GM18907 (cell line): Measurements from ENCODE around the gene ASB1.

Source experiments
- ATAC-seq: cut with Tn5 transposase; IDR thresholded peaks from one replicate; pipeline ENCODE4 v1.9.1; 2021; ENCODE audit warnings: mild to moderate bottlenecking, moderate library complexity; ENCODE audit not compliant: unreplicated experiment

Gene ASB1

DNA sequence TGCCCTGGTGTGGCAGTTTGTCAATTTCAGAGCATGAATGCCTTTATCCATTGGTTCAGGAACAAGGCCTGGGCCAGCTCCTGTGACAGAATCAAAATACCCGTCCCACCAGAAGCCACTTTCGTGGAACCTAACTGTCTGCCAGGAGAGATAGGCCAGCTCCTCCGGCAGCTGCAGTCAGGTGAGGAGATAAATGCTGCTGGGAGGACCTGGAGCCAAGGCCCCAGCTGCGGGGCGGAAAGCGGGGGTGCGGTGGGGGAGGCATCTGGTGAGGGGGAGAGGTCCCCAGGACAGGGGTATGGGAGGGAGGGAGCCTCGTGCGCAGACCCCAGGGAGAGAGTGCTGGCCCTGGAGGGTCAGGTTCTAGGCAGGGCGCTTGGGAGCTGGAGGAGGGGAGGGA is 4.4 kb upstream of the ASB1 start:
- ATAC-seq: no peak

DNA sequence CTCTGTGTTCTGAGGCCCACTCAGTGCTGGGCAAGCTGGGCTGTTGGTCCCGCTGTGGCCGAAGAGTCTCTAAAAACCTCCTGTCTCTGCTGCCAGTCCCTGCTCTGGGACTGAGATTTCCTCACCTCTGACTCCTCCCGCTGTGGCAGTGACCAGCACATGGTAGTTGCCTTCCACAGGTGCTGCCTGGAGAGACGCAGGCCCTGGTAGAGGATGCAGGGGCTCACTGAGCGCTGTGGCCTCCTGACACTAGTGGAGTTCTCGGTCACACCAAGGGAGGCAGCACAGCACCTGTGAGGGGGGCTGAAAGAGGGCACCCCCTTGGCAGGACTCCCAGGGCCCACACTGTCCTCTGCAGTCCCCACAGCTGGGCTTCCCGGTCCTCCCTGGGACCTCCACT is 3.8 kb upstream of the ASB1 start:
- ATAC-seq: no peak

DNA sequence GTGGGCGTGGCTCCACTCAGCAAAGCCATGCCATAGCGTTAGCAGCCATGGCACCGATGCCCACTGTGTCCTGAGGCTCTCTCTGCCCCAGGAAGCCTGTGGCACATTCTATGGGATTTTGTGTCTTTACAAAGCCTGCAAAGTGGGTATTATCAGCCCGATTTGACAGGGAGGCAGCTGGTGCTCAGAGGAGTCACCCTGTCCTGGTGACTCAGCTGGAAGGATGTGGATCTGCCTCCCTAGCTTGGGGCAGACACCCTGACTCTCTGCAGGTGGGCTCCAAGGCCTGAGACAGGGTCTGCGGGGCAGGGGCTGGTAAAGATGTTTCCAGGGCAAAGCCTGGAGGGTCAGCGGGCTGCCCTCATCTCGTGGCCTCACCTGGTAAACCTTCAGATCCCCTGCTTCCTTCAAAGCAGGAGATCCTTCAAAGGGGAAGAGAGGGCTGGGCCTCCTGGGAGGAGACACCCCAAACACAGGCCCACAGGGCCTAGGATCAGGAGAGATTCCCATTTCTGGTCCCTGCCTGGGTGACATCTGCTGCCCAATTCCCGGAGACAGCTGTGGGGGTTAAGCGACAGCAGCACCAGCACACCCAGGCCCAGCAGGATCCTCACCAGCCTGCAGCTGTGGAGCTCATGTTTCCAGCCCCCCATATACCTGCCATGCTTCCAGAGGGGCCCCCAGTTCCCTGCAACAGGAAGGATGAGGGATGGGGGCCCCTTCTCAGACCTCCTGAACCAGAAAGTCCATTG is 3.0 kb upstream of the ASB1 start:
- ATAC-seq: no peak

DNA sequence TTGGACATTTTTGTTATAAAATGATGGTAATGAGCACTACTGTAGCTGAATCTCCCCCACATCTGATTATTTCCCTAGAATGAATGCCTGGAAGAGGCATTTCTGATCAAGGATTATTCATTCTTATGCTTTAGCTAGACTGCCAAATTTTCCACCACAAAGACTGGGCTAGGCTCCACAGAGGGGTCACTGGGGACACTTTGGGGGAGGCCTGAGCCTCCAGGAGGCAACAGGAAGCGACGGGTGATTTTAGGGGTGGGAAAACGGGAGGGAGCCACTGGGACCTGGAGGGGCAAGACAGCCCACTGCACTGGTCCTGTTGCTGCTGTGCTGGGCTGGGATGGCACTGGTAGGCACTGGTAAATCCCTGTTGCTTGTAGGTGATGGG is 2.4 kb upstream of the ASB1 start:
- ATAC-seq: no peak

DNA sequence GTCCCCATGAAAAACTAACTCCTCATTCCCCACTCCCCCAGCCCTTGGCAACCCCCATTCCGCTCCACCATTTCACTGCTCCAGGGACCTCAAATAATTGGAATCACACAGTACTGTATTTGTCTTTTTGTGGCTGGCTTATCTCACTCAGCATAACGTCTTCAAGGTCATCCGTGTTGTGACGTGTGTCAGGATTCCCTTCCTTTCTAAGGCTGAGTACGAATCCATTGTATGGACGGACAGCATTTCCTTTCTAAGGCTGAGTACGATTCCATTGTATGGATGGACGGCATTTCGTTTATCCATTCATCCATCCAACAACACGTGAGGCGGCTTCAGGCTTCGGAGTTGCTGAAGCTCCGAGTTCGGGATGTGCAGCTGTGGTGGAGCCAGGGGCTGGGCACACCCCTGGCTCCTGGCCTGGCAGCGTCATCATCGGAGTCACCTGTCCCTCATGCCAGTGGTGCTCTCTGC is 1.2 kb upstream of the ASB1 start:
- ATAC-seq: no peak

DNA sequence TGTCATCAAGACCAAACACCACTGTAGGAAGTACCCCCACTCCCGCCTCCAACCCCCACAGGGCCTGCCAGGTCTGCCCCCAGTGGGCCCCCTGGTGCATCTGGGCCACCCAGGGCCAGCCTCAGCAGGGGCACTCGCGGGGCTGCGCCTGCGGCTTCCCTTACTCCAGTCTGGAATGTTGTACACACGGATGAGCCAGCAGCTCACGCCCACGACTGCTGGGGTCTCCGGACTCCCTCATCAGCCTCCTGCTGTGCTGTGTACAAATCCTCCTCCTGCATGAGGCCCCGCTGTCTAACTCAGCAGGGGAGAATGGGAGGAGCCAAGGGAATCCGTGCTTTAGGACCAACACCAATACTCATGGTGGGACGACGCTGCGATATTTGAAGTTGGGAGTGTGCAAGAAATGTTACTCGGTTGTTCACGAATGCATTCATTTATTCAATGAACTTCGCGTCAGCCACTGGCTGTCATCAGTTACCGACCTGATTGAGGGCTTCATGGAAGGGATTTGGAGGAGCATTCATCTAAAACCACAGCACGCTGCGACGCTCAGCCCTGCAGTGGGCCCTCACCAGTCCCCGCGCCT is 654 bp upstream of the ASB1 start:
- ATAC-seq: peak; percentile 19

DNA sequence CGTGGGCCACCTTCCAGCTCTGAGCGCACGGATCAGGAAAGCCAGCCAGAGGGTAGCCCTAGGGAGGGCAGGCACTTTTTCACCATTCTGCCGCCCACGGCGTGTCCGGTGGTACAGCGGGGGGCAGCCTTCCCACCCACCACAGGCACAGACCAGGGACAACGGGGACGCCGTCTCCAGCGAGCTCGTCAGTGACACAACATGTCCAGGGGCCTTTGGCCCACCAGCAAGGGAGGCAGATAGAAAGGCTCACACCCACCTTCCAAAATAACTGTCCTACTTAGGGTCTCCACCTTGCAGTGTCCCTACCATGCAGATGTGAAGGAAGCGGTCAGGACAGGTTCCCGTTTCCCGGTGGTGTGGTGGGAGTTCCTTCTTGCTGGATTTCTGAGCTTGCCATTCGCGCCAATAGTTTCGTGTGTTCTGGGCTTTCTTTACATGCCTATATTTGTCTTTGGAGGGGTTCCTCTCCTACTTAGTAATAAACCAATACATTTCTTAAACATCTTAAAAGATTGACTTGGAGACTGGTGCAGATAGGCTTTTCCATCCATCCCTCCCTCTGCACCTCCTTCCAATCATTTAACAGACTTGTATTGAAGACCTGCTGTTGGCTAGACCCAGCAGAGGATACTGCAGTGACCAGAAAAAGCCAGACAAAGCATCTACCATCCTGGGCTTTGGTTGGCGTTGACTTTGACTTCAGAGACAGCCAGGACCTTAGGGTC is 872 bp downstream of the ASB1 start:
- no peak for ATAC-seq

DNA sequence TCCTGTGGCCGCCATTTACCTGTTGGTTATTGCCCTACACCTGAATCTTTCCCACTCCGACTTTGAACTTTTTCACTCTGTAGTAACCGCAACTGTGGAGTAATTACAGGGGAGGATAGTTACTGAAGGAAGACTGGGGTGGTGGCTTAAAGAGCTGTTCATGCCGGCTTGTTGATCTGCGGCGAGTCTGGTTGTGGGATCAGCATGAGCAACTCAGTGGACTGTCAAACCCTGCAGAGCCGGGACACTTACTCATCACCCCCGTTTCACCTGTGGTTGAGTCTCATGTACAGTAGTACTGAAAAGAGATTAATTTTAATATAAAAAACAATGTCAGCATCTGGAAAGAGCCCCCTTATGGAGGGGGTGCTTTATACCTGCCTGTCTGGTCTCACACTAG is 2.1 kb downstream of the ASB1 start:
- ATAC-seq: no peak

DNA sequence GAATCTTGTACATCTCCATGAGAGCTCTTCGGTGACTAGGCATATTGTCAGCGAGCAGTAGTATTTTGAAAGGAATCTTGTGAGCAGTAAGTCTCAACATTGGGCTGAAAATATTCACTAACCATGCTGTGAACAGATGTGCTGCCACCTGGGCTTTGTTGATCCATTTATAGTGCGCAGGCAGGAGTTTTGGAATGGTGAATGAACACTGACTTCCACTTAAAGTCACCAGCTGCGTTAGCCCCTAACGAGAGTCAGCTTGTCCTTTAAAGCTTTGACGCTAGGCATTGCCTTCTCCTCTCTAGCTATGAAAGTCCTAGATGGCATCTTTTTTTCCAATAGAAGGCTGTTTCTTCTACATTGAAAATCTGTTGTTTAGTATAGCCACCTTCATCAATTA is 4.1 kb downstream of the ASB1 start:
- ATAC-seq: no peak

DNA sequence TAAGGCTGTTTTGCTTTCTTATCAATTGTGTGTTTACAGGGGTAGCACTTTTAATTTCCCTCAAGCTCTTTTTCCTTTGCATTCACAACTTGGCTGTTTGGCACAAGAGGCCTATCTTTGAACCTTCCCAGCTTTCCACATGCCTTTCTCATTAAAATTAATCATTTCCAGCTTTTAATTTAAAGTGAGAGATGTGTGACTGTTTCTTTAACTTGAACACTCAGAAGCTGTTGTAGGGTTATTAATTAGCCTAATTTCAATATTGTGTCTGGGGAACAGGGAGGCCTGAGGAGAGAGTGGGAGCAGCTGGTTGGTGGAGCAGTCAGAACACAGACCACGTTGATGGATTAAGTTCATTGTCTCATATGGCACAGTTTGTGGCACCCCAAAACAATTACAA is 4.7 kb downstream of the ASB1 start:
- ATAC-seq: no peak

DNA sequence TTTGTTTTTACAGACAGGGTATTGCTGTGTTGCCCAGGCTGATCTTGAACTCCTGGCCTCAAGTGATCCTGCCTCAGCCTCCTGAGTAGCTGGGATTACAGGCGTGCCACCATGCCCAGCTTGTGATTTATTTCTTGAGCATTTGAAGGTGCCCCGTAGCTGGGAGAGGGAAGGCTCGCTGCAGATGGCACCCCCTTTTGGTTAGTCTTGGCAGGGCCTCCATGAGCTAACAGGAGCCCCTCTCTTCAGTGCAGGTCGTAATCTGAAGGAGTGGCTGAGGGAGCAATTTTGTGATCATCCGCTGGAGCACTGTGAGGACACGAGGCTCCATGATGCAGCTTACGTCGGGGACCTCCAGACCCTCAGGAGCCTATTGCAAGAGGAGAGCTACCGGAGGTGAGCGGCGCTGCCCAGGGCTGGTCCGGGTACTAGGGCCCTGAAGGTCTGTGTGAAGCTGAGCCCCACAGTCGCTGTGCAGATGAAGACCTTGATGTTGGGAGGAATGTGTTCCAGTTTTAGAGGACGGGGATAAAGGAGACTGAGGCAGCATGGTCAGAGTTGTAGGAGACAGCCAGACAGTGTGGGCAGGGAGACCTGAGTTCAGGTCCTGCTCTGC is 6.7 kb downstream of the ASB1 start:
- no peak for ATAC-seq

DNA sequence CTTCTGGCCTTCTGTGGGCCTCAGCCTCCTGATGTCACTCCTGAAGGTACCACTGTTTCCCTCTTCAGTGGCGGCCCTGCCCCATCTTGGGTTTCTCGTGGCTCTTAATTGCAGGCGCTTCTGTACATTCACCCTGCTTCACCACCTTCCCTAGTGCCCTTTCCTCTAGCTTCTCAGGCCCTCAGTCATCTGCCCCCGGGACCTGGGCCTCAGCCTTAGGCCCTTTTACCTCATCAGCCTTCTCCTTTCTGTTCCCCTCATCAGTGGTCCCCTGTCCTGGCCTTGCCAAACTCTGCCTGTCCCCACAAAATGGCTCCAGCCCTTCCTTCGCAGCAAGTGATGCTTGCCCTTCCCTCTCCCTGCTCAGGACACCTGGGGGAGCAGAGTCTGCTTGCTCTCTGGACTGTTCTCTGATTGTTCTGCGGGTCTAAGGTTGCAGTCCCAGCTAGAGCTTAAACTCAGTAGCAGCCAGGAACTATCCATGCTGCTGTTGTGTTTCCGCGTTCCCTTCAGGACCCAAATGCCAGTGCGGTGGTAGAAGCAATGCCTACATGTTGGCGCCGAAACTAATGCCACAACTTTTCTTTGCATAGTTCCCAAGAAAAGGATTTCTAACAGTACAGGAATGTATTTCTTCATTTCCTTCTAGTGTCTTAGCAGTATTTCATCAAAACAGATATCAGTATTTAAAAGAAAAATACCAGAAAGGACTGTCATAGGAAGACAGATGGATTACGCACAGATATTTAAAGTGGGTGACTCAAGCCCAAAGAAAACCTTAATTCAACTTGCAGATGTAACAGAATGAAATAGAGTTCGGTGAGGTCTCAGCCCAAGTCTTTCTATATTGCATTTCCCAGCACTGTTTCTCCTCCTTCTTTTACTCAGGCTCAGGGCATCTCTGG is 7.5 kb downstream of the ASB1 start:
- ATAC-seq: no peak

DNA sequence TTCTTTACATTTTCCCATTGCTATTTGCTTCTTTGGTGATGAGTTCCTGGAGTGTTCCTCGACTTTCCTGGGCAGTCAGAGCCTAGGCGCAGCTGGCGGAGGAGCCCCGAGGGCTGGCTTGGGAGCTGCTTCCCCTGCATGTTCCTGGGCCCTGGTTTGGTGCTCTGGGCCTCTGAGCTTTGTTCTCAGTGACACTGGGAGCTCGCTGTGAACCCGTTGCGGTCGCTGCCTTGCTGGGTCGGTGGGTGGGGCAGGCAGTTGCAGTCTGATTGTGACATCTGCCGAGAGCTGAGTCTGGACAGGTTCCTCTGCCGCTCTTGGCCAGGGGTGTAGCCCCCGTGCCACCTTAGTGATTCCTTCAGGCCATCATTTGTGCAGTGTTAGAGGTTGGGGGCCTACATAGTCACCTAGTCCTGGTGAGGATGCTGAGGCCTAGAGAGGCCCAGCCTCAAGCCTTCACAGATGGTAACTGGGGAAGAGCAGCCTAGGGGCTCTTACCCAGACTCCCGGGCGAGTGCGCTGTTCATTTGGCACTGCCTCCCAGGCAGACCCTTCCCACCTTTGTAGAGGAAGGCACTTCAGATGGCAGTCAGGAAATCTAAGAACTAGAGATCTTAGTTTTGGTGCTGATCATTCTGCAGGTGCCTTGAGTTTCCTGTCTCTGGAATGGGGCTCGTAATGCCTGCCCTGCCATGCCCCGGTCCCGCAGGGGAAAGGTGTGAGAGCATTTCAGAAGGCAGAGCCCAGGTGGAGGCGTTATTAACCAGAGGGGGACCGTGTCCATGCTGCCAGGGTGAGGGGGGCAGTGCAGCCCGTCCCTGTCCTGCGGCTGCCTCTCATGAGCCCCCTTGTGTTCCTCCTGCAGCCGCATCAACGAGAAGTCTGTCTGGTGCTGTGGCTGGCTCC is 8.4 kb downstream of the ASB1 start:
- no peak for ATAC-seq

DNA sequence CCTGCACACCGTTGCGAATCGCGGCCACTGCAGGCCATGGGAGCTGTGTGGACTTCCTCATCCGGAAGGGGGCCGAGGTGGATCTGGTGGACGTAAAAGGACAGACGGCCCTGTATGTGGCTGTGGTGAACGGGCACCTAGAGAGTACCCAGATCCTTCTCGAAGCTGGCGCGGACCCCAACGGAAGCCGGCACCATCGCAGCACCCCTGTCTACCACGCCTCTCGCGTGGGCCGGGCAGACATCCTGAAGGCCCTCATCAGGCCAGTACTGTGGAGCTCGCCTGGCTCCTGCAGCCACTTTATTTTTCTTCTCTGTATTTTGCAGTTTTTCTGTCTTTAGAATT is 9.0 kb downstream of the ASB1 start:
- no peak for ATAC-seq

DNA sequence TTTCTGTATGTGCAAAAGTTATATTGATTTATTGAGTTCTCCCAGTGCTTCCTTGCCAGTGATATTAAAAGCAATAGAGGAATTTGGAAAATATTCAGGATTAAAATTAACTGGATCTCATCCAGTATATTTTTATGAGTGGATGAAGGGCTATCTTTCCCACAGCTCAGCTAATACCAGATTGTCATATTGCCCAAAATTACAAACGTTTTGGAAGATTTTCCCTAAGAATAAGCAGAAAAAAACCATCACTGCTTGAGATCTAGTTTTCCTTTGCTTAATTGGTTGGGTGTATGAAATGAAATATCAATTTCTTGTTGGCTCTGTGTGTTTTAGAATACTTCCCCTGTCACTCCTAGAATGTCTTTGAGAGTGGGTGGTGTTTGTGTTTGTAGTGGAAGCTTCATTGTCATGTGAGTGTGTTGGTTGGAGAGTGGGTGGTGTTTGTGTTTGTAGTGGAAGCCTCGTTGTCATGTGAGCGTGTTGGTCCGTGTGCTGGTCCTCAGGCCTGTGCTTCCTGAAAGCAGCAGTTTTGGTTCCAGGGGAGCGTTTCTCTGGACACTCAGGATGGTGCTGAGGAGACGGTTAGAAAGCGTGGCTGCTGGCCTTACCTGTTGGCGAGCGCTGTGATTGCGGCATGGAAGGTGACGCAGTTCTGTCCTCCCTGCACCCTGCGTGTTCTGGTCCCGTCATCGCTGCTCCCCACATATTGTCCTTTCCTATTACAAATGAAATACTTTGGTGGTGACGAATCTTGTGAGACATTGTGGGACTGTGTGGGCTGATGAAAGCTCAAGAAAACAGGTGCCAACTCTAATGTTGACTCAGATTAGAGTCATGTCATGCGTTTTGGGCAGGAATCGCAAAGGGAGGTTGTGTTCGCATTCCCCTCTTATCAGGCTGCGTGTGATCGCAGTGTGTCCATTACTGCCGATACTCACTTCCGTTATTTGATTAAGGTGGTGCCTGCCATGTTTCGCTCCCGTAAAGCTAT is 12.4 kb downstream of the ASB1 start:
- no peak for ATAC-seq

DNA sequence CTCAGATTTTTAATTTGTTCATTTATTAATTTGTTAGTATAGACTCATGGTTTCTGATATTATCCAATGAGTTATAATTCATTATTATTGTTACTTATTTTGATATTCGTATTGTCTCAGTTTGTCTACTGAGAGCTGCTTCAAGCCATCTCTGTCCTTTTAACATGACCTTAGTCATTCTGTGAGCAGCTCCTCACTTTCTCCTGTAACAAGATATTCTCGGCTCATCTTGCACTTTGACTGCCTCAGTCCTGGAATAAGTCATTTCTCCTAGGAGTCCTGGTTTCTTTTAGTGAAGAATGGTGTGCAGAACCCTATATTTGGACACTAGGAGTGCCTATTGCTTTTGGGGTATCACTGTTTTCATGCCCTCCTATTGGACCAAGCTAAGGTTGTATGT is 13.2 kb downstream of the ASB1 start:
- ATAC-seq: no peak

DNA sequence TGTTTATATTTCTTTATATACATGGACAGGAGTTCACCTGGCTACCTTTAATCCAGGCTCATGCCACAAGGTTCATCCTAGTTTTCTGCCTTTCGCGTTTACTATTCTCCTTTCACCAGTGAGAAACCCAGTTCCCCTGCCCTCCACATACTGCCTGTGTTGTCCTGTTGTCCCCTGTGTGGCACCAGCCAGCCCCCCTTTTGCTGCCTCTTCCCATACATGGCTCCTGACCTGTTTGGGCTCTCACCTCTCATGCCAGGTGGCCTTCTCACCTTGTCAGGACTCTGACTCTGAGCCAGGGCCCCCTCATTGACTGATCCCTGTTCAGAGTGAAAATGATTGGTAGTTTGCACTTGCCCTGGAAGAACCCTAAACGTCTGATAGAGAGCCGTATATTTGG is 13.6 kb downstream of the ASB1 start:
- ATAC-seq: no peak

DNA sequence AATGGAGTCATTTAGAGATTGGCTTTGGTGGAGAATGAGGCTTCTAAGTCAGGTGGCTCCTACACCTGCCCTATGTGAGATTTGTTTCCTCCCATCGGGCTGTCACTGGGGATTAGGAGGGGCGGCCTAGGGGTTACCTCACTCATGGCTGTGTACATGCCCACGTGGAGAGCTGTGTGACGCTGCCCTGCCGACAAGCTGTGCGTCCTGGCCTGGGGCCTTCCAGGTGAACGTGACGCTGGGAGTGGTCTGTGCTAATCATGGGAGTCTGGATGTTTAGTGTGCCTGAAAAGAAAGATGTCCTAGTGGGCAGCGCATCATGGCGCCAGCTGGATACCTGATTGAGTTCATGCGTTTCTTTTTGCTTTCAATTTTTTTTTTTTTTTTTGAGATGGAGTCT is 14.0 kb downstream of the ASB1 start:
- no peak for ATAC-seq
